ENCODE measurements around the gene RIT2.

- TF ChIP-seq CTCF (IDR thresholded peaks at IDR 0.05; ENCODE audit: insufficient read depth, low read length) = no peak
- TF ChIP-seq POLR2AphosphoS5 (IDR thresholded peaks at IDR 0.05; ENCODE audit: low read depth) = no peak
- no peak for TF ChIP-seq GABPA (IDR thresholded peaks at IDR 0.05; ENCODE audit: low read depth)
- TF ChIP-seq SPI1 (IDR thresholded peaks at IDR 0.05; ENCODE audit: borderline replicate concordance, low read depth) = no peak
- TF ChIP-seq REST (IDR thresholded peaks at IDR 0.05; ENCODE audit: insufficient replicate concordance, low read depth) = no peak
Measured at GRCh38 chr18:42956287-42956686, 159.2 kb downstream of the RIT2 start.

Data from HL-60 (cell line).